Parathyroid adenoma (tissue), 2 donors: ENCODE data around the gene MFSD6.

Experiments
- H2AFZ ChIP-seq: fragments of 300-600 bp; sonication (generic); one replicate; pipeline ENCODE4 v1.7.0; 2017; ENCODE audit warnings: antibody characterized with exemption, mild to moderate bottlenecking
- H3K27ac ChIP-seq: fragments of 300-600 bp; sonication (generic); one replicate; pipeline ENCODE4 v1.7.0; 2017
- H3K27me3 ChIP-seq: fragments of 300-600 bp; sonication (generic); one replicate; pipeline ENCODE4 v1.7.0; 2017; ENCODE audit warnings: low read length; ENCODE audit not compliant: control insufficient read depth, insufficient read depth
- H3K36me3 ChIP-seq: fragments of 300-600 bp; sonication (generic); one replicate; pipeline ENCODE4 v1.7.0; 2017; ENCODE audit warnings: low read length; ENCODE audit not compliant: control insufficient read depth, insufficient read depth
- H3K4me1 ChIP-seq: fragments of 300-600 bp; sonication (generic); one replicate; pipeline ENCODE4 v1.7.0; 2017; ENCODE audit warnings: control low read depth
- H3K4me2 ChIP-seq: fragments of 300-600 bp; sonication (generic); one replicate; pipeline ENCODE4 v1.7.0; 2017; ENCODE audit warnings: low read length
- H3K4me3 ChIP-seq: fragments of 300-600 bp; sonication (generic); one replicate; pipeline ENCODE4 v1.7.0; 2017; ENCODE audit warnings: low read depth, low read length
- H3K79me2 ChIP-seq: fragments of 300-600 bp; sonication (generic); one replicate; pipeline ENCODE4 v1.7.0; 2017; ENCODE audit warnings: control low read depth
- H3K9ac ChIP-seq: fragments of 300-600 bp; sonication (generic); one replicate; pipeline ENCODE4 v1.7.0; 2017; ENCODE audit warnings: mild to moderate bottlenecking
- H3K9me3 ChIP-seq: fragments of 300-600 bp; sonication (generic); one replicate; pipeline ENCODE4 v1.7.0; 2017; ENCODE audit warnings: low read length; ENCODE audit not compliant: control insufficient read depth
- CTCF ChIP-seq: fragments of 300-600 bp; sonication (generic); IDR thresholded peaks from one replicate; pipeline ENCODE4 v1.7.0; 2017; ENCODE audit warnings: antibody characterized with exemption, mild to moderate bottlenecking
- donor health status: primary hyperparathyroidism.

MFSD6 gene

GRCh38 chr2:190535586-190535985, 127.4 kb downstream of the MFSD6 start:
- Histone ChIP-seq H3K4me2 (peak overlapping the region; percentile 90), H3K4me1 (peaks cover 4% of the 10 kb centered on the region), H3K79me2 (no peaks in the 10 kb centered on the region), H3K4me3 (peak overlapping the region; percentile 72), H3K27me3 (no peaks in the 10 kb centered on the region), H2AFZ (peak overlapping the region; percentile 72), H3K36me3 (no peaks in the 10 kb centered on the region), H3K9ac (no peak overlapping the region), H3K9me3 (peaks cover 4% of the 10 kb centered on the region), H3K27ac (peak overlapping the region; percentile 74)
- TF ChIP-seq CTCF, result no peak

GRCh38 chr2:190537765-190538164, 129.6 kb downstream of the MFSD6 start:
- no peak for TF ChIP-seq CTCF
- H3K9me3 ChIP-seq, result peaks cover 4% of the 10 kb centered on the region

GRCh38 chr2:190538201-190538600, 130.0 kb downstream of the MFSD6 start:
- TF ChIP-seq CTCF, result no peak
- Histone ChIP-seq H2AFZ (no peak overlapping the region), H3K27me3 (no peaks in the 10 kb centered on the region), H3K9ac (no peak overlapping the region), H3K27ac (no peak overlapping the region), H3K4me2 (no peak overlapping the region), H3K79me2 (no peaks in the 10 kb centered on the region), H3K4me3 (no peak overlapping the region), H3K36me3 (no peaks in the 10 kb centered on the region), H3K9me3 (peaks cover 4% of the 10 kb centered on the region), H3K4me1 (peaks cover 4% of the 10 kb centered on the region)

More at GRCh38 chr2:190537765-190538164, 129.6 kb downstream of the MFSD6 start:
- H3K27ac ChIP-seq, result no peak overlapping the region
- peaks cover 4% of the 10 kb centered on the region for H3K4me1 ChIP-seq
- H2AFZ ChIP-seq, result no peak overlapping the region
- H3K4me2 ChIP-seq, result no peak overlapping the region
- H3K79me2 ChIP-seq, result no peaks in the 10 kb centered on the region
- no peaks in the 10 kb centered on the region for H3K27me3 ChIP-seq
- no peak overlapping the region for H3K9ac ChIP-seq
- no peak overlapping the region for H3K4me3 ChIP-seq
- H3K36me3 ChIP-seq, result no peaks in the 10 kb centered on the region

- peaks cover 4% of the 10 kb centered on the region for H3K9me3 ChIP-seq
- H2AFZ ChIP-seq, result no peak overlapping the region
These were observed 131.9 kb downstream of the MFSD6 start for GRCh38 chr2:190540048-190540447.

More at GRCh38 chr2:190540048-190540447, 131.9 kb downstream of the MFSD6 start:
- Histone ChIP-seq H3K4me3 (no peak overlapping the region), H3K36me3 (no peaks in the 10 kb centered on the region), H3K27ac (no peak overlapping the region), H3K79me2 (no peaks in the 10 kb centered on the region), H3K4me2 (no peak overlapping the region), H3K9ac (no peak overlapping the region), H3K4me1 (no peaks in the 10 kb centered on the region), H3K27me3 (no peaks in the 10 kb centered on the region)
- no peak for TF ChIP-seq CTCF
